HCT116 (cell line): ENCODE measurements around the gene SLC2A4. TPM values are rescaled to one million over a fixed set of nuclear protein-coding genes. Genes with fewer than 3 reads are reported as not detected.

Experiments
- ATAC-seq: fragments of 200-7000 bp; cut with Tn5 transposase; 2 replicates; pipeline ENCODE4 v1.9.1; 2020; ENCODE audit warnings: mild to moderate bottlenecking, moderate library complexity
- BruUV-seq: library from RNA; stranded (reverse); fragments of 400-500 nt; replicated peaks from 2 replicates; lab custom pipeline; 2021; lab: Mats Ljungman, UMichigan
- CTCF ChIA-PET: fragments of 300-600 bp; sonication (Branson Sonifier 250); formaldehyde crosslinking; loops from one replicate; lab custom pipeline; 2021; ENCODE audit warnings: antibody characterized with exemption; lab: Charles Lee
- POLR2A ChIA-PET: fragments of 300-600, 350-600 bp; sonication (Branson Sonifier 250); formaldehyde crosslinking; loops from one replicate; lab custom pipeline; 2021; ENCODE audit warnings: antibody characterized with exemption; lab: Charles Lee
- RAD21 ChIA-PET, 2 experiments: fragments of 300-600 bp; sonication (Branson Sonifier 250); formaldehyde crosslinking; loops; one replicate each; lab custom pipeline; 2023; ENCODE audit warnings: low total read pairs in 2 of 2; ENCODE audit not compliant: uncharacterized antibody in 2 of 2, unreplicated experiment in 2 of 2, low non-redundant PET in 1 of 2; lab: Charles Lee
- DNase-seq: peaks from one replicate; pipeline ENCODE4 v3.0.0-alpha.2; 2010; ENCODE audit warnings: low read depth, low spot score
- H2AFZ ChIP-seq: fragments of 200-600 bp; shearing (Covaris generic), sonication (generic); 2 replicates; pipeline ENCODE4 v1.6.1; 2017; ENCODE audit warnings: low read depth, mixed run types, mixed read lengths, antibody characterized with exemption, low read length; ENCODE audit not compliant: poor library complexity, severe bottlenecking
- H3K27ac ChIP-seq: 2 replicates; pipeline ENCODE4 v1.5.1; 2012; ENCODE audit warnings: low read depth, low read length
- H3K27me3 ChIP-seq: fragments of 200-600 bp; sonication (generic); 2 replicates; pipeline ENCODE4 v1.6.1; 2016; ENCODE audit warnings: mixed run types, low read length, mixed read lengths; ENCODE audit not compliant: insufficient read depth
- H3K36me3 ChIP-seq, 2 experiments: fragments of 200-500 bp in 1 of 2; fragments of 200-600 bp in 1 of 2; sonication (Bioruptor generic) in 1 of 2; sonication (generic) in 1 of 2; 2 replicates each; pipeline versions ENCODE4 v1.5.1 to v1.6.1; 2014 to 2016; ENCODE audit warnings: low read length in 2 of 2, inconsistent platforms in 1 of 2, mixed read lengths in 1 of 2, mixed run types in 1 of 2; ENCODE audit not compliant: insufficient read depth in 2 of 2, control insufficient read depth in 1 of 2
- H3K4me1 ChIP-seq, 2 experiments: fragments of 200-600 bp in 1 of 2; sonication (generic) in 1 of 2; 2 replicates each; pipeline versions ENCODE4 v1.5.1 to v1.6.1; 2012 to 2017; ENCODE audit warnings: low read length in 2 of 2, inconsistent platforms in 1 of 2, mild to moderate bottlenecking in 1 of 2, mixed read lengths in 1 of 2, mixed run types in 1 of 2, moderate library complexity in 1 of 2; ENCODE audit not compliant: insufficient read depth in 2 of 2, control insufficient read depth in 1 of 2
- H3K4me2 ChIP-seq: fragments of 200-600 bp; sonication (generic); 2 replicates; pipeline ENCODE4 v1.6.1; 2017; ENCODE audit warnings: mixed run types, low read length, mixed read lengths
- H3K4me3 ChIP-seq, 2 experiments: fragments of 200-600 bp in 1 of 2; sonication (generic) in 1 of 2; replicated peaks in 1 of 2; 2 replicates each; pipeline ENCODE4 v1.5.1; 2011 to 2016; ENCODE audit warnings: low read length in 2 of 2, control low read depth in 1 of 2, low read depth in 1 of 2, mild to moderate bottlenecking in 1 of 2, mixed read lengths in 1 of 2, mixed run types in 1 of 2
- H3K79me2 ChIP-seq: fragments of 200-600 bp; sonication (generic); 2 replicates; pipeline ENCODE4 v1.6.1; 2017; ENCODE audit warnings: mild to moderate bottlenecking, mixed run types, low read length, moderate library complexity, mixed read lengths; ENCODE audit not compliant: insufficient read depth
- H3K9ac ChIP-seq: fragments of 200-600 bp; sonication (generic); 2 replicates; pipeline ENCODE4 v1.6.1; 2016; ENCODE audit warnings: low read length, mixed read lengths
- H3K9me2 ChIP-seq: fragments of 200-600 bp; sonication (generic), shearing (Covaris generic); 2 replicates; pipeline ENCODE4 v1.6.1; 2017; ENCODE audit warnings: mixed run types, mild to moderate bottlenecking, moderate library complexity; ENCODE audit not compliant: insufficient read depth
- H3K9me3 ChIP-seq, 2 experiments: fragments of 200-500 bp in 1 of 2; fragments of 200-600 bp in 1 of 2; sonication (Bioruptor generic) in 1 of 2; sonication (generic) in 1 of 2; 2 replicates each; pipeline ENCODE4 v1.6.1; 2014 to 2017; ENCODE audit warnings: low read length in 2 of 2, mixed read lengths in 2 of 2, inconsistent platforms in 1 of 2, low read depth in 1 of 2, mild to moderate bottlenecking in 1 of 2, mixed run types in 1 of 2, moderate library complexity in 1 of 2; ENCODE audit not compliant: control insufficient read depth in 1 of 2, insufficient read depth in 1 of 2
- H4K20me1 ChIP-seq: fragments of 200-600 bp; sonication (generic), shearing (Covaris generic); 2 replicates; pipeline ENCODE4 v1.6.1; 2017; ENCODE audit warnings: mixed run types, mild to moderate bottlenecking, moderate library complexity; ENCODE audit not compliant: insufficient read depth
- CEBPB ChIP-seq: IDR thresholded peaks from 2 replicates; pipeline ENCODE4 v1.6.1; 2012; ENCODE audit warnings: low read depth
- EGR1 ChIP-seq: IDR thresholded peaks from 2 replicates; pipeline ENCODE4 v1.6.1; 2012; ENCODE audit warnings: low read depth
- FOSL1 ChIP-seq: IDR thresholded peaks from 2 replicates; pipeline ENCODE4 v1.6.1; 2012; ENCODE audit warnings: low read depth
- MAX ChIP-seq: IDR thresholded peaks from 2 replicates; pipeline ENCODE4 v1.6.1; 2012
- POLR2AphosphoS5 ChIP-seq: IDR thresholded peaks from 2 replicates; pipeline ENCODE4 v1.6.1; 2011; ENCODE audit warnings: mild to moderate bottlenecking, low read depth, low read length, moderate library complexity
- RAD21 ChIP-seq: IDR thresholded peaks from 2 replicates; pipeline ENCODE4 v1.6.1; 2012; ENCODE audit warnings: low read depth, mild to moderate bottlenecking
- REST ChIP-seq: IDR thresholded peaks from 2 replicates; pipeline ENCODE4 v1.6.1; 2012; ENCODE audit warnings: low read depth
- SP1 ChIP-seq: IDR thresholded peaks from 2 replicates; pipeline ENCODE4 v1.6.1; 2012; ENCODE audit warnings: low read depth
- SRF ChIP-seq: IDR thresholded peaks from 2 replicates; pipeline ENCODE4 v1.6.1; 2012; ENCODE audit warnings: low read depth
- TCF7L2 ChIP-seq: IDR thresholded peaks from 2 replicates; pipeline ENCODE4 v1.7.0; 2011; ENCODE audit warnings: borderline replicate concordance, inconsistent platforms; ENCODE audit not compliant: insufficient read depth, insufficient read length; ENCODE audit errors: extremely low read depth
- YY1 ChIP-seq: IDR thresholded peaks from 2 replicates; pipeline ENCODE4 v1.6.1; 2011; ENCODE audit warnings: low read length, low read depth, moderate library complexity, mild to moderate bottlenecking; ENCODE audit not compliant: insufficient replicate concordance; ENCODE audit errors: extremely low read depth
- ZNF274 ChIP-seq: fragments of 200-500 bp; sonication (Bioruptor generic); IDR thresholded peaks from 2 replicates; pipeline ENCODE4 v1.6.1; 2014; ENCODE audit warnings: mild to moderate bottlenecking, low read depth, low read length, inconsistent platforms
- intact Hi-C: fragments of 100-400 bp; cut with micrococcal nuclease; formaldehyde crosslinking; loops from 2 replicates; pipeline ENCODE4 v1.10.0; 2022
- total RNA-seq: library from RNA; stranded (reverse); gene quantifications from one replicate; pipeline ENCODE4 v1.2.1, GENCODE V29; 2021; ENCODE audit not compliant: unreplicated experiment
- TF ChIP-seq, protein P1 (sequence below): IDR thresholded peaks from 2 replicates; pipeline ENCODE4 v1.6.1; 2011; ENCODE audit warnings: mild to moderate bottlenecking, low read length, moderate library complexity; ENCODE audit not compliant: insufficient replicate concordance; ENCODE audit errors: extremely low read depth

Gene SLC2A4
- total RNA-seq, 1 experiment from 2014 or later = 2.5 TPM

DNA sequence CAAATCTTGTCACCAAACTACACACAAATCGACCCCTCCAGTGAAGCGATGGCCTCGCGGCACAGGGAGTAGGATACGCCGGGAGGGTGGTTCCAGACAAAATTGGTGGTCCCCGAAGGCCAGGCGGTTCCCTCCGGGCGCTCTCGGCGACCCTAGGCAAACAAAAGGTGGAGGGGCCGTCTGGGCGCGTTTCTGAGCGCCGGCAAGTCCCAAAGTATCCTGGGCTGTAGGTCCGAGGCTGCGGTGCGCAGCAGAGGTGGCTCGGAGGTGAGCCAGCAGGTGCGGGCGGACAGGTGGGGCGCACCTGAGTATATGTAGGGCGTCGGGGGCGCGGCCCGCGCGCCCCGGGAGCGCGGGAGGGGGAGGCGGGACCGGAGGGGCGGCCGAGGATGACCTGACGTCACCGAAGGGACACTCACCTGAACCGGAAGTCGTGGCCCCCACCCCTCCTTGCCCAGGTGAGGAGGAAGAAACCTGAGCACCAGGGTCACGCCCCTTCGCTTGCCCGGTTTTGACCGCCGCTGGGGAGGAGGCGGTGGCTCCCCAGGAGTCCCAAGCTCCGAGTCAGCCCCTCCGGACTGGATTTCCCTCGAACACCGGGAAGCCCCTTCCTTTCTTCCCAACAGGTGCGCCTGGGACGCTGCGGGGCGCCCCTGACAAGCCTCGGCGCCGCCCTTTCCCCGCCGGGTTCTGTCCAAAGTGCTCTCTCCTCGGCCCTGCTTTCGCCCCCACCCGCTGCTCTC lies 19.2 kb upstream of the SLC2A4 start, which contains the start of gene CLDN7 (continued):
- TF ChIP-seq YY1 (peak; percentile 25), RAD21 (no peak), CEBPB (no peak)
- TF ChIP-seq, protein P1, sequence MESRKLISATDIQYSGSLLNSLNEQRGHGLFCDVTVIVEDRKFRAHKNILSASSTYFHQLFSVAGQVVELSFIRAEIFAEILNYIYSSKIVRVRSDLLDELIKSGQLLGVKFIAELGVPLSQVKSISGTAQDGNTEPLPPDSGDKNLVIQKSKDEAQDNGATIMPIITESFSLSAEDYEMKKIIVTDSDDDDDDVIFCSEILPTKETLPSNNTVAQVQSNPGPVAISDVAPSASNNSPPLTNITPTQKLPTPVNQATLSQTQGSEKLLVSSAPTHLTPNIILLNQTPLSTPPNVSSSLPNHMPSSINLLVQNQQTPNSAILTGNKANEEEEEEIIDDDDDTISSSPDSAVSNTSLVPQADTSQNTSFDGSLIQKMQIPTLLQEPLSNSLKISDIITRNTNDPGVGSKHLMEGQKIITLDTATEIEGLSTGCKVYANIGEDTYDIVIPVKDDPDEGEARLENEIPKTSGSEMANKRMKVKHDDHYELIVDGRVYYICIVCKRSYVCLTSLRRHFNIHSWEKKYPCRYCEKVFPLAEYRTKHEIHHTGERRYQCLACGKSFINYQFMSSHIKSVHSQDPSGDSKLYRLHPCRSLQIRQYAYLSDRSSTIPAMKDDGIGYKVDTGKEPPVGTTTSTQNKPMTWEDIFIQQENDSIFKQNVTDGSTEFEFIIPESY = no peak
- TF ChIP-seq, all 23 proteins: peak for 9

GRCh38 chr17:7262935-7263800 lies 18.4 kb upstream of the SLC2A4 start:
- H4K20me1 ChIP-seq = peaks cover 5% of the 10 kb centered on the region; the same call in 1 of the 2 replicates
- no peak overlapping the region for H2AFZ ChIP-seq
- H3K9me3 ChIP-seq = no peaks in the 10 kb centered on the region
- CTCF ChIA-PET = interaction anchor here (1.6 to 1.8 kb wide), 2 partner anchors 33 to 42 kb away, joined by 3 to 6 read pairs; no protein-coding TSS in a partner anchor
- H3K79me2 ChIP-seq = peaks cover 41% of the 10 kb centered on the region
- peaks cover 42 to 72% of the 10 kb centered on the region in 2 experiments for H3K4me1 ChIP-seq
- peak overlapping the region; percentile 94 for H3K27ac ChIP-seq
- H3K27me3 ChIP-seq = no peaks in the 10 kb centered on the region
- no peaks in the 10 kb centered on the region for H3K9me2 ChIP-seq
- peak overlapping the region; percentile 99 for H3K9ac ChIP-seq
- H3K36me3 ChIP-seq = peaks cover 9 to 21% of the 10 kb centered on the region in 2 experiments
- ATAC-seq (peak; percentile 56), DNase-seq (peak; percentile 79)
- RAD21 ChIA-PET = interaction anchor here in 1 of 2 experiments (0.9 kb wide), 1 partner anchor 34 kb away, joined by 3 read pairs; no protein-coding TSS in a partner anchor
- POLR2A ChIA-PET = interaction anchor here (0.7 to 1.6 kb wide), 4 partner anchors 9 to 227 kb away, joined by 3 to 6 read pairs (median 3); partner anchors contain the start of gene SLC2A4
- TSS peak; percentile 70 for BruUV-seq
- peak overlapping the region; percentile 90 for H3K4me2 ChIP-seq
- intact Hi-C loops = loop anchor here (1.0 to 10.0 kb wide), 4 partner anchors 11 to 172 kb away; partner anchors contain the start of genes ELP5, FGF11, SLC2A4 and TMEM102
- H3K4me3 ChIP-seq = peak overlapping the region; percentile 98 to 99
- no peak for TF ChIP-seq RAD21
- TF ChIP-seq EGR1 = no peak
- TF ChIP-seq TCF7L2 = no peak
- peak; percentile 77 for TF ChIP-seq POLR2AphosphoS5
- TF ChIP-seq ZNF274 = no peak
- TF ChIP-seq SRF = no peak
- TF ChIP-seq SP1 = peak; percentile 76
- TF ChIP-seq REST = no peak
- peak; percentile 47; the same call in 1 of the 2 replicates for TF ChIP-seq MAX
- no peak for TF ChIP-seq FOSL1
